Activated CD8-positive, alpha-beta memory T cell treated with anti-CD3 and anti-CD28 coated beads, Interleukin-2, amount 50 U/mL, for 1 hour (primary cell): ENCODE results near the gene LPAR3.
"Not testable (repeated sequence)": the region's sequence is repeated elsewhere in the genome, so short reads cannot be mapped to it uniquely, and the experiment has no call there.

ENCODE experiments used
- DNase-seq: peaks from one replicate; pipeline ENCODE4 v3.0.0-alpha.2; 2020; ENCODE audit errors: extremely low read depth

The LPAR3 gene

DNA sequence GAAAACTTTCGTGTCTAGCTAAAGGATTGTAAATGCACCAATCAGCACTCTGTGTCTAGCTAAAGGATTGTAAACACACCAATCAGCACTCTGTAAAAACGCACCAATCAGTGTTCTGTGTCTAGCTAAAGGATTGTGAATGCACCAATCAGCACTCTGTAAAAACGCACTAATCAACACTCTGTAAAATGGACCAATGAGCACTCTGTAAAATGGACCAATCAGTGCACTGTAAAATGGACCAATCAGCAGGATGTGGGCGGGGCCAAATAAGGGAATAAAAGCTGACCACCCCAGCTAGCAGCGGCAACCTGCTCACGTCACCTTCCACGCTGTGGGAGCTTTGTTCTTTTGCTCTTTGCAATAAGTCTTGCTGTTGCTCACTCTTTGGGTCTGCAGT lies 9.7 kb upstream of the LPAR3 start:
- DNase-seq: not testable (repeated sequence)

- DNase-seq: no peak
Measured at GRCh38 chr1:84899969-84900368, 7.0 kb upstream of the LPAR3 start.

DNA sequence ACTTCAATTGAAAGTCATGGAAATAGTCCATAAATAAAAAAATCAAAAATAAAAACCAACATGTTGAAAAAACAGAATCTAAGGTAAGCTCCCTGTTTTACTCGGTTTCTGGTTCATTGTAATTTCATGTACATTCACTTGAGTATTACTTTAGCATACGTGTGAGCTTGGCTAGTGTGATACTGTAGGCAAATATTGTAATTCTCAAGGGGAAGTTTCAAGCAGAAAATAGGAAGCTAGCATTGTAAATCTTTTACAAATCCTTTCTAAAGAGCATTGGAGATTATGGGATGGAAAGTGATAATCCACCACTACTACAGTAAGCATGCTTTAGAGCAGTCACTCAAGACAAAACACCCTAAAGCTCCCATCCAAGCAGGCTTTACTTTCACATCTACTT lies 3.3 kb upstream of the LPAR3 start:
- no peak for DNase-seq

DNA sequence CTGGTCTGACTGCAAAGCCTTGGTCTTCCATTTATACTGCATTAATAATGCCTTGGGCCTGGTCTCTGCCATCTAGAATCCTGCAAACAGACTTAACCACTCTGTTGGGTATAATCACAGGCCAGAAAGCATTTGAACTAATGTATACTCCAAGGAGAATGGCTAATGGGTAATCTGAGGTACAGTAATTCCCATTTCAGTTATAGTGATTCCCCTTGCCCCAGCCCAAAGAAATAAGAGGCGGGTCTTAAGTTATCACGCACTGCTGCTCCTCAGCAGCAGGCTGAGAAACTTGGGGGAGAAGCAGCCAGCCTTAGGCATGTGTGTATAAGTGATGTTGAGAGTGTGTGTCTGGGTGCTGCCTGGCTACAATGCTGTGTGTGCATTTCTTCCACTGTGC lies 2.4 kb downstream of the LPAR3 start:
- DNase-seq: no peak

- DNase-seq: no peak
Measured at GRCh38 chr1:84889437-84889836, 3.6 kb downstream of the LPAR3 start.

DNA sequence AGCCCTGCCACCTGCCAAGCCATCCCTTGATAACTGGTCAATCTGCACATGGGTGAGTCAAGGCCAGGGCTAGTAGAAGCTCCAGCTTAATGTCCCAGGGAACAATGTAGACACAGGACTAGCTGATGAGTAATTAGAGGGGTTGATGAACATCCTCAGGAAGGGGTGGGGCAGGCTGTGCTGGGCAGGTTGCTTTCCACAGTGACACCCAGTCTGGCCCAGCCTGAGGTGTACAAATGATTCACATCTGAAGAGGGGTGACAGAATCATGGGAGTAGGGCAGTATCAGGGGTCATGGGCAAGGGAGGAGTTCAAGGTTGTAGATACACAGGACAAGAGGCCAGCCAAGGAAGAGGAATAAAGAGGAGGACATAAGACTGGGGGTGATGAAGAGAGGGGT lies 4.3 kb downstream of the LPAR3 start:
- DNase-seq: no peak

DNA sequence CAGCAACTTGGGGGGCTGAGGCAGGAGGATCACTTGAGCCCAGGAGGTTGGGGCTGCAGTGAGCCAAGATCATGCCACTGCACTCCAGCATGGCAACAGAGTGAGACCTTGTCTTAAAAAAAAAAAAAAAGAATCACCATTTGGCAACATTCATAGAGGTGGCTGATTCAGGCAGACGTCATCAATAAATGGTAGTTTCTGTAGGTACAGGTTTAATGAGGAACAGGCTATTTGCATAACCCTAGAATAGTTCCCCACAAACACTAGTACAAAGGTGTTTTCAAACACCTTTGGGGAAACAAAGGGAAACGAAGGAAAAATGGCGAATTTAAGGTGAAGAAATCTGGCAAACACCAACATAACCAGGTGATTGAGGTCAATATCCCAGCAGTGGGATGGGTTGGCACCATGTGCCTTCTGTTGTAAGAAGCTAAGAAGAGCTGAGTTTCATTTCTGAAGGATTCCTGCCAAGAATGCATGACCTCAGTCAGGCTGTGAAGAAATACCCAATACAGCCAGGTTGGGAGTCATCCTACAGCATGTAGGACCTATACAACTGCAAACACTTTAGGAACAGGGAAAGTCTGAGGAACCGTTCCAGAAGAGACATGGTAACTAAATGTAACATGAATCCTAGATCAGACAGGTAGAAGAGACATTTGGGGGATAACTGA lies 5.6 kb downstream of the LPAR3 start:
- DNase-seq: no peak

- DNase-seq: no peak
Measured at GRCh38 chr1:84885469-84885868, 7.5 kb downstream of the LPAR3 start.

DNA sequence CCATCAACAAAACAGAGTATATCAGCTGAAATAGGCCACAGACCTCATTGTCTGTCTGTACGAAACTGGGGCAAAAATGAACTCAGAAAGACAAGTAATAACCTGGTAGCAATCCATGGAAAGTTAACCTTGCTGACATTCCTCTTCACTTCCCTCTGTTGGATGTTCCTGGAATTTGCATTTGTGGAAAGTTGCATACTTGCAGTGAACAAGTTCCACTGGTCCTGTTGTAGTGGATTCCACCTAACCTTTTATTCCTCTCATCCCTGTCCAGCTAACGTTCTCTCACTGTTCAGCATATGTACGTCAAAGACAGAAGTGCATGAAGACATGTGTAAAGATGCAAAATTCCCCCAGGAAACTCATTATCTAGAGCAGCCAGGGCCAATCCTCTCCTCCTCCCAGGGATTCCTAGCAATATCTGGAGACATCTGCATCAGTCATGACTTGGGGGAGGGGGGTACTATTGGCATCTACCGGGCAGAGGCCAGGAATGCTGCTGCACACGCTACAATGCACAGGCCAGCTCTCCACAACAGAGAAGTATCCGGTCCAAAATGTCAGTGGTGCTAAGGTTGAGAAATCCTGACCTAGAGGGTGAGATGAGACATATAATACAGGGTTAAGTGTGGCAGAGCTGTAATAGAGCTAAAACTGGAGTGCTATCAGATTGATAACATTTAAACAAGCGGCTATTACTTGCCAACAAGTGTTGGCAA lies 8.2 kb downstream of the LPAR3 start:
- no peak for DNase-seq

DNA sequence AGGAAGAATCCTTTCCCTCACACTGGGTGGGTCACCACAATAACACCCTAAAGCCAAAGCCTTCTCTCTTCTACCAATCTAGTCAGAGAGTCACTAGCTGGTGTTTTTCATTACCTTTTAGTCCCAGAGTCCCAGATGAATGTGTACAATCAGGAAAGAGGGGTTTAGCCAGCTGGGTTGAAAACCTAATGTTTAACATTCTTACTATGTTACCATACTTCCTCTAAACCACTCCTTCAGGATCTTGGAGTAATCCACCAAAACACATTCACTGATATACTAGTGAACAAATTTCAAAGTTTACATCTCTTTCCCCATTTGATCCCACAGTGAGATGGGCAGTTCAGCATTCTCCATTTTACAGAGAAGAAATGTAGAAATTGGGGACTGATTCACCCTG lies 9.7 kb downstream of the LPAR3 start:
- DNase-seq: no peak

DNA sequence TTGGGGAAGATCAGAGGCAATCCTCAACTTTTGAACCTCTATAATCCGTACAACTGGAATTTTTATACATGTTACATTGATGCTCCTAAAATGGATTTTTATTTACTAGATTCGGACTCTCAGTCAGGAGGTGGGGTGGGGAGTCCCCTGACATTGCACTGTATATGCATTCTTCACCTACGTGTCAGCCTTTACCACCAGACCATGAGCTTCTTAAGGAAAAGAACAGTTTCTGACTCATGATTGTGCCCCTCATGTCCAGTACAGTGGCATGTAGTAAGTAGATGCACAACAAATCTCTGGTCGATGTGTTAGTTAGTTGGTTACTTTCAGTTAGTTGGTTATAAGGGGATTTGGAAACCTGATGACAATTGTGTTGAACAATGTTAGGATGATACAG lies 15.4 kb downstream of the LPAR3 start:
- DNase-seq: no peak

DNA sequence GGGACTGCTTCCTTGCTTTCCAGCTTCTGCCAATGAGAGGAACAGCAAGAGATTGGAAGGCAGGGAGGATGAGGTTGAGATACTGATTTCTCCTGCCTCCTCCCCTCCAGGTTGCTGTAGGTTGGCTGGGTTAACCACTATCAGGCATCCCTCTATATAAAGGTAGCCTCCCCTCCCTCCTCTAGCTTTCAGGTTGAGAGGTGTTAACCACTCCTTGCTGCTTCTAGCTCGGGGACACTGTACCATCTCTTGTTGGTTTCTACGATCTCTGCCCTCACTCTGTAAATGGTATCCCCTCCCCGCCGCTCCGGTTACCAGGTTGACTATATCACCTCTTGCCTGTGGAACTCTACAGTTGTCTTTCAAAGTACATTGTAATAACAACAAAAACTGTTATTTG lies 16.7 kb downstream of the LPAR3 start:
- no peak for DNase-seq

DNA sequence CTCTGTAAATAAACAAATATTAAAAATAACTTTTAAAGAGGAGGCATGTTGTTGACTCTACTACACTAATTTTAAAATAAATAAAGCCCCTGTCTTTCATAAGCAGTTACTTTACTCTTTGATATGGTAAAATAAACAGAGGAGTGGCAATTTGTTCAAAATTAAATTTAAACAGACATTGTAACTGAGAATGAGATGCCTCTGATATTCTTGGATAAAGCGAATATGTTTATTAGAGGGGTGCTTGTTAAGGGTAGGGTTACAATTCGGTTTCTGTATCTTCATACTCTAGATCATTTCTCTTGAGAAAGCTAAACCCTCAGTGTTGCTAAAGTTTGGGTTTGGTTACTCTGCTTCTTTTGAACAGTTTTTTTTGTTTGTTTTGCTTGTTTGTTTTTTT lies 19.6 kb downstream of the LPAR3 start:
- no peak for DNase-seq

DNA sequence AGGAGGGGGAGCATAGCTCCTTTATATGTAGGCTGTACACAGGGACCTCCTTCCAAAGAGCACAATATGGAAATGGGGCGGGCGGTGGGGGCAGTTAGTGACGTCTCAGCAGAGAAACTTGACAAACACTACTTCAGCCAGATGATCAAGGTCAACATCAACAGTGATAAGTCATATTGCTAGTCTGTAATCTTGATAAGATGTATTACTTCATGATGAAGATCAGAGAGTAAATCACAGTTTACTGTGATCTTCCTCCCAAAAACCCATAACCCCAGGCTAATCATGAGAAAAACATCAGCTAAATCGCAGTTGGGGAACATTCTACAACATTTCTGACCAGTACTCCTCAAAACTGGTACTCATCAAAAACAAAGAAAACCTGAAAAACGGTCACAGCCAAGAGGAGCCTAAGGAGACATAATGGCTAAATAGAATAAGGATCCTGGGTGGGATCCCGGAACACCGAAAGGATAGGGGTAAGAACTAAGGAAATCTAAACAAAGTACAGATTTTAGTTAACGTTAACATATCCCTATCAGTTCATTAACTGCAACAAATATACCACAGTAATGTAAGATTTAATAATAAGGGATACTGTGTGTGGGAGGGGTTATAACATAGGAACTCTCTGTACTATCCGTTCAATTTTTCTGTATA lies 20.2 kb downstream of the LPAR3 start:
- no peak for DNase-seq

DNA sequence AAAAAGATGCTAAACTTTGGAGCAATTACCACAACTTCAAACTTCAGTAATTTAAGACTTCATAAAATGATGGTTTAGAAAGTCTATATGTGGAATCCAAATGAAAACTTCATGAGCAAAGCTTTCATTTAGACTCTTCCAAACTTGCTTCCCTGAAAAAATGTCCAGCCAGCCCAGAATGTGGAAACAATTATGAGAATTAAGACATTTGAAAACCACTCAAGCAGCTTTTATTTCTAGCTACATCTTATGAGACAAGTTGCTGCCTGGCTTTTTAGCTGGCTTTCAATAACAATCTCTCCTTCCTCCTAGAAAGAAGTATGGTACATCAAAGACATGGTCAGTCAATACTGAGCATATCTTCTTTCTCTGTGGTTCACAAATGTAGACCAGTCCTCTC lies 21.8 kb downstream of the LPAR3 start:
- DNase-seq: no peak

DNA sequence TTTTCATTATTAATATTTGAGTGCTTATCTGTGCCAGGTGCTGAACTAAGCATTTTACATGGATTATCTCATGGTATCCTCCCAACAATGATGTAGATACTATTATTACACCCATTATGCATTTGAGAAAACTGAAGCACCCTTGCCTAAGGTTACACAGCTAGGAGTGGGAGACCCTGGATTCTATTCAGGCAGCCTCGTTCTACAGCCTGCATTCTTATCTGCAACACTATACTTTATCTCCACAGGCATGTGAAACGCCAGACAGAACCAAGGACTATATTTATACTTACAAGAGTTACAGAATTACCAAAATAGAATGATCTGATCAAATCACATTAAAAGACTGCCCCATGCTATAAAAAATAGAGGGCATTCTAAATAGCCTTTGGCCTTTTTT lies 22.4 kb downstream of the LPAR3 start:
- DNase-seq: no peak

DNA sequence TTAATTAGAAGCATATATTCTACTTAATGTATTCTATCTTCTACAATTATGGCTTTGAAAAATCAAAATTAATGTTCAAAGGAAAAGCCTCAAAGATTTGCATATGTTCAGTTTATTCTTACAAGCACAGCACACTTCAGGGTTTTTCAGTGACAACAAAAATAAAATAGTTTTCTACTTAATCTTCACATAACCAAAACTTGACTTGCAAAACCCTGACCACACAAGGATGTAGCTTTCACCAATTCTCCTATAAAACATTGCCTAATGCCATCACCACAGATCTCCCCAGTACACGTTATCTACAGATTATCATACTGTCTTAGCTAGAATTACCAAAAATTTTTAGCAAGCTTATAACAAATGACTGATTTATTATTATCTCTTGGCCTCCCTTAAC lies 23.3 kb downstream of the LPAR3 start:
- no peak for DNase-seq

DNA sequence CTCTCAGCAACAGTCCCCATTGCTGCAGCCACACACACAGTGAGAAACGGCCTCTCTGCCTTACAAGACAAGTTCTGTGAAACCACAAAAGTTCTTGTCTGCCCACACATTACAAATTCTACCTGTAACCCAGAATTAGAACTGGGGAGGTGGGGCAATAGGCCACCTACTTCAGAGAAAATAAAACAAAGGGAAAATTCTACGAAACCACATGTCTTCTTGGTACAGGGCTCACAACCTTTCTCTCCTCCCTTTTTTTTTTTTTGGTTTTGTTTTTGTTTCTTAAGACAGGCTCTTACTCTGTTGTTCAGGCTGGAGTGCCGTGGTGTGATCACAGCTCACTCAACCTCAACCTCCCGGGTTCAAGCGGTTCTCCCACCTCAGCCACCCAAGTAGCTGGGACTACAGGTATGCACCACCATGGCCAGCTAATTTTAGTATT lies 30.2 kb downstream of the LPAR3 start:
- DNase-seq: peak; percentile 28

DNA sequence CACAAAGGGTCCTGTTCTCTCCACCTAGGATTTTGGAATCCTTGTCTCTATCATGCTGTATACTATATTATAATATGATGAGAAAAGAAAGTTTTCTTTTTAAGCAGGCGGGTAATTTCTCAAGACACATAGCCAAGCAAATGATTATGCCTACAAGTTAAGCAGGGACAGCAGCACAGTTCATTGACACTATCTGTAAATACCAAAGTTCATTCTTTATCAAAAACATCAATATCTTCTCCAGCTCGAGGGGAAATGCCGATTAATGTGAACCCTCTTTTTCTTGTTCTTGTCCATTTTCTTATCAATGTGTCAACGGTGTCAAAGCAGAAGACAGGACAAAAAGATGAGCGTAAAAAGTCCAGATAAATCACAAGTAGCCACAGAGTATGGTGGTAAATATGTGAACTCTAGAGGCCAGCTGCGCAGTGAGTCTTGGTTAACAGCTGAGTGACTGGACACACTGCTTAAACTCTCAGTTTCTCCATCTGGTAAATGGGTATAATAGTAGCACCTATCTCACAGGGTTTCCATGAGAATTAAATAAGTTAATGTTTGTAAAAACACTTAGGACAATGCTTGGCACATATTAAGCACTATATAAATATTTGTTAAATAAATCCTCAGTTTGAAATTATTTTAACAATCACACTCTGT lies 30.9 kb downstream of the LPAR3 start:
- DNase-seq: no peak

- no peak for DNase-seq
Measured at GRCh38 chr1:84861516-84861915, 31.5 kb downstream of the LPAR3 start.

GRCh38 chr1:84859866-84860265 lies 33.1 kb downstream of the LPAR3 start:
- DNase-seq: no peak

- DNase-seq: no peak
Measured at GRCh38 chr1:84857906-84858305, 35.1 kb downstream of the LPAR3 start.
